A673 (cell line): ENCODE data around the gene GBX2. TPM values are rescaled to one million over a fixed set of nuclear protein-coding genes. Genes with fewer than 3 reads are reported as not detected.

Experiments
- BruUV-seq: library from RNA; stranded (reverse); fragments of 400-500 nt; replicated peaks from 2 replicates; lab custom pipeline; 2021; lab: Mats Ljungman, UMichigan
- CTCF ChIA-PET: fragments of 300-600 bp; sonication (Branson Sonifier 250); formaldehyde crosslinking; loops from one replicate; lab custom pipeline; 2022; ENCODE audit warnings: antibody characterized with exemption; lab: Charles Lee
- POLR2A ChIA-PET: fragments of 300-600 bp; sonication (Branson Sonifier 250); formaldehyde crosslinking; loops from one replicate; lab custom pipeline; 2022; ENCODE audit warnings: antibody characterized with exemption; ENCODE audit not compliant: low non-redundant PET; lab: Charles Lee
- DNase-seq: peaks from one replicate; pipeline ENCODE4 v3.0.0-alpha.2; 2015; ENCODE audit warnings: low spot score
- H3K27ac ChIP-seq: fragments of 200-600 bp; sonication (generic); 2 replicates; pipeline ENCODE4 v1.5.1; 2016; ENCODE audit warnings: mixed run types, low read depth, mild to moderate bottlenecking, mixed read lengths, antibody characterized with exemption, low read length; ENCODE audit not compliant: poor library complexity, severe bottlenecking
- H3K27me3 ChIP-seq: fragments of 200-600 bp; sonication (generic); replicated peaks from 2 replicates; pipeline ENCODE4 v1.6.1; 2017; ENCODE audit warnings: mixed run types, low read depth, mild to moderate bottlenecking, mixed read lengths, antibody characterized with exemption, low read length; ENCODE audit not compliant: insufficient read depth, poor library complexity
- H3K36me3 ChIP-seq: fragments of 200-600 bp; sonication (generic); 2 replicates; pipeline ENCODE4 v1.6.1; 2016; ENCODE audit warnings: mixed run types, mild to moderate bottlenecking, mixed read lengths, antibody characterized with exemption, low read length; ENCODE audit not compliant: insufficient read depth, poor library complexity, severe bottlenecking
- H3K4me1 ChIP-seq: fragments of 200-600 bp; sonication (generic); 2 replicates; pipeline ENCODE4 v1.6.1; 2017; ENCODE audit warnings: mixed run types, mild to moderate bottlenecking, mixed read lengths, antibody characterized with exemption, low read length; ENCODE audit not compliant: insufficient read depth, poor library complexity, severe bottlenecking
- H3K4me3 ChIP-seq: fragments of 200-600 bp; sonication (generic); 2 replicates; pipeline ENCODE4 v1.5.1; 2016; ENCODE audit warnings: low read depth, mixed run types, mild to moderate bottlenecking, mixed read lengths, low read length; ENCODE audit not compliant: poor library complexity, severe bottlenecking
- H3K9me3 ChIP-seq: fragments of 200-600 bp; sonication (generic); 2 replicates; pipeline ENCODE4 v1.6.1; 2016; ENCODE audit warnings: mixed run types, low read depth, mild to moderate bottlenecking, mixed read lengths, antibody characterized with exemption, low read length; ENCODE audit not compliant: poor library complexity, severe bottlenecking
- CTCF ChIP-seq: fragments of 300-800, 200-600 bp; sonication (generic); conservative IDR thresholded peaks from 2 replicates; pipeline ENCODE4 v1.5.1; 2017; ENCODE audit warnings: low read depth, mild to moderate bottlenecking, antibody characterized with exemption, low read length, moderate library complexity, mixed read lengths
- EZH2 ChIP-seq: fragments of 200-600 bp; sonication (generic); IDR thresholded peaks from 2 replicates; pipeline ENCODE4 v1.6.1; 2017; ENCODE audit warnings: borderline replicate concordance, low read depth, mild to moderate bottlenecking, mixed read lengths, antibody characterized with exemption, low read length; ENCODE audit not compliant: poor library complexity, severe bottlenecking
- intact Hi-C: fragments of 100-400 bp; cut with micrococcal nuclease; formaldehyde crosslinking; loops from one replicate; pipeline ENCODE4 v1.10.0; 2022; ENCODE audit not compliant: unreplicated experiment
- total RNA-seq: library from RNA; stranded (reverse); gene quantifications from 2 replicates; pipeline ENCODE4 v1.2.3, GENCODE V29; 2021

GBX2 gene
- total RNA-seq, 1 experiment from 2014 or later, result not detected

GRCh38 chr2:236172255-236173035, 4.3 kb upstream of the GBX2 start:
- ChIA-PET POLR2A (no interaction called here), CTCF (interaction anchor here (1.0 kb wide), 1 partner anchor 393 kb away, joined by 6 read pairs; no protein-coding TSS in a partner anchor)
- TF ChIP-seq CTCF, result no peak
- TF ChIP-seq EZH2, result peak; percentile 73
- peaks cover 28% of the 10 kb centered on the region for H3K4me1 ChIP-seq
- H3K27me3 ChIP-seq, result peaks cover 94% of the 10 kb centered on the region
- no TSS peak for BruUV-seq
- intact Hi-C loops, result no loop called here
- no peaks in the 10 kb centered on the region for H3K9me3 ChIP-seq
- no peaks in the 10 kb centered on the region for H3K36me3 ChIP-seq
- no peak for DNase-seq
- H3K27ac ChIP-seq, result no peak overlapping the region
- no peak overlapping the region for H3K4me3 ChIP-seq

GRCh38 chr2:236171680-236172254, 3.6 kb upstream of the GBX2 start:
- no TSS peak for BruUV-seq
- Histone ChIP-seq H3K4me1 (peaks cover 29% of the 10 kb centered on the region), H3K27me3 (peaks cover 100% of the 10 kb centered on the region), H3K27ac (no peak overlapping the region), H3K36me3 (no peaks in the 10 kb centered on the region), H3K4me3 (no peak overlapping the region), H3K9me3 (no peaks in the 10 kb centered on the region)
- CTCF ChIA-PET, result interaction anchor here (1.0 kb wide), 1 partner anchor 393 kb away, joined by 6 read pairs; no protein-coding TSS in a partner anchor
- peak; percentile 33 for DNase-seq
- POLR2A ChIA-PET, result no interaction called here
- intact Hi-C loops, result no loop called here
- TF ChIP-seq EZH2, result peak; percentile 10
- no peak for TF ChIP-seq CTCF

- peaks cover 100% of the 10 kb centered on the region for H3K27me3 ChIP-seq
- TF ChIP-seq EZH2 (peak; percentile 21), CTCF (no peak)
- BruUV-seq, result no TSS peak
- H3K9me3 ChIP-seq, result no peaks in the 10 kb centered on the region
- ChIA-PET POLR2A (no interaction called here), CTCF (no interaction called here)
- intact Hi-C loops, result no loop called here
- no peak for DNase-seq
- H3K4me1 ChIP-seq, result peaks cover 32% of the 10 kb centered on the region
- H3K36me3 ChIP-seq, result no peaks in the 10 kb centered on the region
- H3K27ac ChIP-seq, result no peak overlapping the region
- no peak overlapping the region for H3K4me3 ChIP-seq
Observed at GRCh38 chr2:236171181-236171679, 3.0 kb upstream of the GBX2 start.
